NCI-H1048 (cell line): ENCODE measurements around the gene ARL16.
A peak's percentile ranks its signal among the peaks of the same experiment; 100 is the strongest.

Experiments
- DNase-seq: peaks from one replicate; lab custom pipeline; 2025; lab: John Stamatoyannopoulos, UW

ARL16 gene

DNA sequence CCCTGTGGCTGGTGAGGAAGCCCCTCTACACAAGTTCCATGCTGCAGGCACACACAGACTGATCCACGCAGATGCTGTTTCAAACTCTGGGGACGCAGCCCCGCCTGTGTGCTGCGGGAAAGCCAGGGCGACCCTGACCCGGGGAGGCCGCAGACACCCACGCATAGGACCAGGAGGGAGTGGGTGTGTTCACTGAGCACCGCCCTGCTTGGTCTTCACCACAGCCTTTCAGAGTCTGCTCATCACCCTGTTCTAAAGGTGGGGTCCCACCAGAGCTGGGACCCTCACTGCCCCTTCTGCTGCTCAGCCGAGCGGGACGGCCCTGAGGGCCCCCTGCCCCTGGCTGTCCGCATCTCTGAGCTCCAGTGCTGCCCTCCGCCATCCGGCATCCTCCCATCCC, 39.1 kb downstream of the ARL16 start:
- DNase-seq: no peak

DNA sequence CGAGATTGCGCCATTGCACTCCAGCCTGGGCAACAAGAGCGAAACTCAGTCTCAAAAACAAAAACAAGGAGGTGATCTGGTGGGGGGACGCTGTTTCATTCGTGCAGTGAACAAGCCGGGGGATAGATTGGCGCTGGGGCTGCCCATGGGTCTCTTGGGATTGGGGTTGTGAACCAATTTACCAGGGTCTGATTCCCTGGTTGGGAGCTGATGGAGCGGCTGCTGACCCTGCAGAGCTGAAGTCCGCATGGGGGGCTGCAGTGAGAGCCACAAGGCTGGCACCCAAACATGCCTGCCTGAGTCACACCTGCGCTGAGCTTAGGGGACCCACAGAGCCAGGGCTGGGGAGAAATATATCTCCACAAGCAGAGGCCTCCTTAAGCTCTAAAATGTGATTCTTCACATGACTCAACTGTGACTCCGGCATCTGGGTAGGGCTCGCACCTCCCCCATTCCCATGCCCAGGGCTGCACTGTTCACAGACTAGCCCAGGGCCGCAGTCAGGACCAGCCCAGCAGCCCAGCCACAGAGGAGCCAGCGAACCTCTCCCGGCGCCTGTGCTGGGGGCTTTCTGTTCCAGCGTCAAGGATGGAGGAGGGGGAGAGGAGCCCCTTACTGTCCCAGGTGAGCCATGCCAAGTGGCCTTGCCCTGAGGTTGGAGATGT, 41.6 kb downstream of the ARL16 start:
- DNase-seq: no peak

DNA sequence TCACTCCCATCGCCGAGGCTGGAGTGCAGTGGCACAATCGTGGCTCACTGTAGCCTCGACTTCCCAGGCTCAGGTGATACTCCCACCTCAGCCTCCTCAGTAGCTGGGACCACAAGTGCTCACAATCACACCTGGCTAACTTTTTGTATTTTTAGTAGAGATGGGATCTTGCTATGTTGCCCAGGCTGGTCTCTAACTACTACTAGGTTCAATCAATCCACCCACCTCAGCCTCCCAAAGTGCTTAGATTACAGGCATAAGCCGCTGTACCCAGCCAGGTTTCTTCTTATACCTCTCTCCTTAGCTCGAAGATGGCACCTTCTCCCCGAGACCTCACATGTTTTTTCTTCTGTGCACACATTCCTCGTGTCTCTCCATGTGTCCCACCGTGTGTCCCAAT, 43.6 kb downstream of the ARL16 start:
- no peak for DNase-seq

- DNase-seq: no peak
Measured at GRCh38 chr17:81638683-81639082, 44.9 kb downstream of the ARL16 start.

GRCh38 chr17:81636505-81637288, 46.9 kb downstream of the ARL16 start, which contains the start of the genes NPLOC4 and TSPAN10:
NPLOC4 (minus strand) TSS chr17:81637112; CDS start chr17:81636930, 182 bp downstream.
TSPAN10 (plus strand) TSS chr17:81637196; CDS start chr17:81642413, 5,217 bp downstream.
- peak; percentile 46 for DNase-seq

GRCh38 chr17:81635973-81636504, 47.6 kb downstream of the ARL16 start:
- DNase-seq: no peak

DNA sequence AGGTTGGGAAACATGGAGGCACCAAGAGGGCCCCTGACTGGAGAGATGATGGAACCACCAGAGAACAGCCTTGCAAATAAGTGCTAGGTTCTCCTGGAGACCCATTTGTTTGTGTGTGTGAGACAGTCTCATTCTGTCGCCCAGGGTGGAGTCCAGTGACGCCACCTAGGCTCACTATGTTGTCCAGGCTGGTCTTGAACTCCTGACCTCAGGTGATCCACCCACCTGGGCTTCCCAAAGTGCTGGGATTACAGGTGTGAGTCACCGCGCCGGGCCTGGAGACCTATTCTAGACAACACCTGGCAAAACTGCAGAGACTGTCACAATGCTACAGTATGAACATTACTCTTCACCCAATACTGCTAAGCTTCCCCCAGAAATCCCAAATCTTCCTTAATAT, 48.2 kb downstream of the ARL16 start:
- DNase-seq: no peak

- DNase-seq: no peak
Measured at GRCh38 chr17:81631482-81631881, 52.1 kb downstream of the ARL16 start.
